IPS-15b (cell line): ENCODE measurements around the gene ZFHX3.

Experiments used
- H3K27me3 ChIP-seq: one replicate; pipeline ENCODE4 v1.6.1; 2013; ENCODE audit warnings: low read length; ENCODE audit not compliant: control insufficient read depth, insufficient read depth
- H3K36me3 ChIP-seq: one replicate; pipeline ENCODE4 v1.6.1; 2013; ENCODE audit warnings: low read length; ENCODE audit not compliant: control insufficient read depth, insufficient read depth
- H3K4me1 ChIP-seq: one replicate; pipeline ENCODE4 v1.6.1; 2013; ENCODE audit warnings: mild to moderate bottlenecking, low read length; ENCODE audit not compliant: control insufficient read depth, insufficient read depth
- H3K4me3 ChIP-seq: one replicate; pipeline ENCODE4 v1.5.1; 2013; ENCODE audit warnings: low read depth, low read length
- H3K9ac ChIP-seq: one replicate; pipeline ENCODE4 v1.6.1; 2013; ENCODE audit warnings: low read depth, mild to moderate bottlenecking, low read length
- H3K9me3 ChIP-seq: one replicate; pipeline ENCODE4 v1.6.1; 2013; ENCODE audit warnings: mild to moderate bottlenecking, low read length; ENCODE audit not compliant: control insufficient read depth, insufficient read depth

Gene ZFHX3

DNA sequence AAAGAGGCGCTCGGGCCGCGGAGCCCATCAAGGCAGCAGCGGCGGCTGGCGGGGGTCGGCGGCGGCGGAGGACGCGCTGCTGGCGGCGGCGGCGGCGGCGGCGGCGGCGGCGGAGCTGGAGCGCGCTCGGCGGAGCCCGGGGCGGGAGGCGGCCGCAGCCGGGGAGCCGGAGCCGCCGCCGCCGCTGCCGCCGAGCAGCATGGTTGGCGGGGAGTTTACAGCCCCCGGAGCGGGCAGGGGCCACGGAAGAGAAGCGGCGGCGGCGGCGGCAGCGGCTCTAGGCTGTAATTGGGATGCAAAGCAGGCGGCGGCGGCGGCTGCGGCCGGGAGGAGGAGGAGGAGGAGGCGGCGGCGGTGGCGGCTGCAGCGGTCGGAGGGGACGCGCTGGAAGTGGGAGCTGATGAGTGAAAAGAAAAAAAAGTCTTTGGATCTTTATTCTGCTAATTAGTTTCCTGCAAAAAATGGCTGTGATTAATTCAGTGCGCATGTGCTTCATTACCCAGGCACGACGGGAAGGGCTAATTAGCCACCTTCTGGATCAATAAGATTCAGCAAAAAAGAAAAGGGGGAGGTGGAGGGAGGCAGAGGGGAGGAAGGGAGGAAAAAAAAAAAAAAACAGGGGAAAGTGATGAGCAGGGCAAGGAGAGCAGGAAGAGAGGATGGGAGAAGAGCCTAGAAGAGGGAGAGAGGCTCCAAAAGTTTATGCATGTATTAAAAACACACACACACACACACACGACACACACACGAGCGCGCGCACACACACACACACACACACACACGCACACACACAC is 10.9 kb upstream of the ZFHX3 start:
- peak overlapping the region; percentile 37 for H3K4me3 ChIP-seq
- H3K9me3 ChIP-seq = no peaks in the 10 kb centered on the region
- peaks cover 45% of the 10 kb centered on the region for H3K4me1 ChIP-seq
- H3K27me3 ChIP-seq = peaks cover 78% of the 10 kb centered on the region
- no peaks in the 10 kb centered on the region for H3K36me3 ChIP-seq
- no peak overlapping the region for H3K9ac ChIP-seq

DNA sequence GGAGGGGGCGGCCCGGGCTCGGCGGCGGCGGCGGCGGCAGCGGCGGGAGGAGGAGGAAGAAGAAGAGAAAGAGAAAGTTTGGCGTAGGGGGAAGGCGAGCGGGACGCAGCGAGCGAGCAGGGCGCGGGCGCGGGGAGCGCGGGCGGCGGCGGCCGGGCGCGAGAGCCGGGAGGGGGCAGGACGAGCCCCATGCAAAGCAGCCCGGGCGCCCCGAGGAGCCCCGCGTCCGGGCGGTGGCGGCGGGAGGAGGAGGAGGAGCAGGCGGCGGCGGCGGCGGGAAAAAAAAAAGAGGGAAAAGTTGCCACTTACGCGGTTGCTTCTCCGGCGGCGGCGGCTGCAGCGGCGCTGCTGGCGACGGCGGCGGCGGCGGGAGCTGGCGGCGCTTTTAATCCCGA is 10.3 kb upstream of the ZFHX3 start:
- H3K36me3 ChIP-seq = no peaks in the 10 kb centered on the region
- H3K4me3 ChIP-seq = no peak overlapping the region
- H3K9ac ChIP-seq = no peak overlapping the region
- peaks cover 45% of the 10 kb centered on the region for H3K4me1 ChIP-seq
- peaks cover 74% of the 10 kb centered on the region for H3K27me3 ChIP-seq
- no peaks in the 10 kb centered on the region for H3K9me3 ChIP-seq

DNA sequence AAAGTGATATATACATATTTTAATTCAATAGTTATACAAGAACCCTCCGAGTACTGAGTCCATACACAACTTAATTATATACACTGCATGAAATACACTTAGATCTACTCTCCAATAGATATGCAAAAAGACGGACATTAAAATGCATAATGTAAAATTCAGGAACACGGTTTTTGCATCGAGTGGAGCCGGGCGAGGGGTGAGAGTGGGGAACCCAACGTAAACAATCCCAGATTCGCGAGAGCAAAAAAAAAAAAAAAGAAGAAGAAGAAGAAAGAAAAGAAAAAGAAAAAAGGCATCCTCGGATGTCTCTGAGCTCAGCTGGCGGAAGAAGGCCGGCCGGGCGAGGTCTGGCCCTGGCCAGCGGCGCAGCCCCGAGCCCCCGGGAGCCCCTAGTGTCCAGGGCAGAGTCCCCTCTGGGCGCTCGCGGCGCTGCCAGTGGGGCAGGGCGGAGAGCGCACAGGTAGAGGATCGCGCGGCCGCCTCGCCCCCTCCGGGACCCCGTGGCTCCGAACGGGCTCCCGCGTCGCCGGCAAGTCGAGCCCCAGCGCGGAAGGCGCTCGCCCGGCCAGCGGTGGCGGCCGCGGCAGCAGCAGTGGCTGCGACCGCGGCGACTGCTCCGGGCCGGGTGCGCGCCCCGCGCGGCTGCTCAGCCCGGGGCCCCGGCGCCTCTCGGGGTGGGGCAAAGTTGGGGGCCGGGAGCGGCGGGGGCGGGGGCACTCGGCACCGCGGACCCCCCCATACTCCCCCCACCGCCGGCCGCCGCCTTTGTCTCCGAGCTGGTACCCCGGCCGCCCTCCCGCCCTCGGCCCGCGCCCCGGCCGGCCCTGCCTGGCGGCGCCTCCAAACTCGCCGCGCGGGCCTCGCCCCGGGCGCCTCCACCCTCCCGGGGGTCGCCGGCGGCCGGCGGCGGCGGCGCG is 9.6 kb upstream of the ZFHX3 start:
- Histone ChIP-seq H3K27me3 (peaks cover 73% of the 10 kb centered on the region), H3K4me1 (peaks cover 51% of the 10 kb centered on the region), H3K36me3 (no peaks in the 10 kb centered on the region), H3K9me3 (no peaks in the 10 kb centered on the region), H3K4me3 (peak overlapping the region; percentile 39), H3K9ac (no peak overlapping the region)

DNA sequence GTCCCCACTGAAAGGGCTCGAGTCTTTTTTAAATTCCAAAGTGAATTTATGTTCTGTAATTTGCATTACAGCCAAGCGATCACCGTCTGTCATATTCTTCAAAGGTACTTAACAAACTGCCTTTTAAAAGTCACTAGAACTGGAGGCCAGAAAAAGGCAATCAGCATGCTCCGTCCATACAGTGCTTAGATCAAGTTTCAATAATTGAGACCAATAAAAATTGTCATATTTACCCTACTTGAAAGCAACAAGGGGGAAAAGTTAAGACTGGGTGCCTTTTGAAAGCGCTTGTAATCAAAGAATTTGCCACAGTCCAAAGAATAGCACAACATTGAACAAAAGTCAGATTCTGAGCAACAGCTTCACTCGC is 9.0 kb upstream of the ZFHX3 start:
- Histone ChIP-seq H3K27me3 (peaks cover 73% of the 10 kb centered on the region), H3K4me1 (peaks cover 52% of the 10 kb centered on the region)

DNA sequence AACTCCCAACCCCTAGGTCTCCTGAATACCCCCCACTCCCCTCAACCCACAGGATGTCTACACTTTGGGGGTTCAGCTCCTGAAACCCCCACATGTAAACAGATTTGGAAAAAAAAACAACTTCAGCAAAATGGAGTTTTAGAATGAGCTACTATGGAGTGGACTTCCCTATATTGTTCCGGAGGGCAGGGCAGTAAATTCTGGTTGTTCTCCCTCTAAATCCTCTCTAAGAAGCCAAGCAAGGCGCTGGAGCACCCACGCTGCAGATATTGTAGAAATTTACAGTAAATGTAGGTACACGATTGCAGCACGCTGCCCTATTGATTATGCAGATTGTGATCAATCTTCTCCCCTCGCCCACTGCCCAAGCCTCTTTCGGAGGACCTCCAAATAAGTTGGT is 8.5 kb upstream of the ZFHX3 start:
- H3K4me1 ChIP-seq = peaks cover 54% of the 10 kb centered on the region
- no peak overlapping the region for H3K9ac ChIP-seq
- no peaks in the 10 kb centered on the region for H3K9me3 ChIP-seq
- peak overlapping the region; percentile 27 for H3K4me3 ChIP-seq
- peaks cover 73% of the 10 kb centered on the region for H3K27me3 ChIP-seq
- H3K36me3 ChIP-seq = no peaks in the 10 kb centered on the region

More for the DNA sequence above, 9.0 kb upstream of the ZFHX3 start:
- Histone ChIP-seq H3K9me3 (no peaks in the 10 kb centered on the region), H3K4me3 (peak overlapping the region; percentile 27), H3K9ac (no peak overlapping the region), H3K36me3 (no peaks in the 10 kb centered on the region)

DNA sequence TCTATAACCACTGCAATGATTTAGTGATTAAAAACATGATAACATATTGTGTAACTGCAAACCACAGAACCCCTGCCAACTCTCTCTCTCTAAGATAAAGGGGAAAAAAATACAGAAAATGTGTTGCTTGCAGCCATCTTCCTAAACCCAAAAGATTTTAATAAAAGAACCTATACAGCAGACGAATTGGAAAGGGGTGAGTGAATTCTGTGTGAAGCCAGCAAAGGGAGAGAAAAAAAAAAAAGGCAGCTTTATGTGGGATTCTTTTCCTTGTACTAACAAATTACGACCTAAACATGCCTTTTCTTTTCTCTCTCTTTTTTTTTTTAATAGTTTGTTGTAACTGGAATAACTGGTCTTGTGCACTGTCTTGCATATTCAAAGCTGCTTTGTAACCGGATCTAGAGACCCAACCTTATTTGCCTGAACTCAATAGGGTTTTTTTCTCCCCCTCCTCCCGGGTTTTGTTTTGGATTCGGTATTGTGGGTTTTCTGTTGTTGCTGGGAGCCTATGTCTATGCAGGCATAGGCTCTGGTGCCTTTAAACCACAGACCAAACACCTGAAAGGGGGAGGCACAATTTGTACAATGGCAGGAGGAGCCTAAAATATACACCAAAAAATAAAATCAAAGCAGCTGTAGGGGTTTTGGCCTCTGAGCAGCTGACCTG is 7.0 kb upstream of the ZFHX3 start:
- Histone ChIP-seq H3K4me3 (no peak overlapping the region), H3K9me3 (no peaks in the 10 kb centered on the region), H3K4me1 (peaks cover 44% of the 10 kb centered on the region), H3K36me3 (no peaks in the 10 kb centered on the region), H3K27me3 (peaks cover 73% of the 10 kb centered on the region), H3K9ac (no peak overlapping the region)

DNA sequence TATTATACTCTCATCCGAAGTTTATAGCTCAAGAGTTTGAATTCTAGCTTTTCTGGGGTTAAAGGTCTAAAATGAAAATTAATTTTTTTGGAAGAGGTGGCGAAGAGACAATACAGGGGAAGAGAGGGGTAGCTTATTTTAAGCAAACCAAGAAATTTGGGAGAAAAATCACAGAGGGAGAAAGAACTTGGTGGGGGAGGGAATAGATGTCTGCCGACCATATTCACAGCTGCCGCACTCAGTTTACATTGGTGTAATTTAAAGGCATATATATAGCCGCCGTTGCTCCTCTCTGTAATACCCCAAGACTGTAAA is 6.5 kb upstream of the ZFHX3 start:
- Histone ChIP-seq H3K4me3 (no peak overlapping the region), H3K4me1 (peaks cover 40% of the 10 kb centered on the region), H3K9ac (no peak overlapping the region), H3K9me3 (no peaks in the 10 kb centered on the region), H3K27me3 (peaks cover 73% of the 10 kb centered on the region), H3K36me3 (no peaks in the 10 kb centered on the region)

DNA sequence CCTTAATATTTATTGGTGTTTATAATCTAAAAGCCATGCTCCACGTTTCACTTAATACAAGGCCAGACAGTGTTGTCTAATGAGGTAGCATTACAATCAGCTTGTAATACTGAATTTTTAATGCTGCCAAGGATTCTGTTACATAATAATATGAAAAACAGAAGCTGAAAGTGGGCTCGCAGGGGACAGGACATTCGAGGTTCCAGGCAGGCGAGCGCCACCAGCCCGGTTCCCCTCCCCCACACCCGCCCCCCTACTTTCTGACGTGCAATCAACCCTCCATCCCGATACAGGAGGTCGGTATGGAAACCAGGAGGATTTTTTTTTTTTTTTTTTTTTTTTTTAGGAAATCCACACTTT is 6.2 kb upstream of the ZFHX3 start:
- Histone ChIP-seq H3K27me3 (peaks cover 75% of the 10 kb centered on the region), H3K4me1 (peaks cover 43% of the 10 kb centered on the region), H3K4me3 (peak overlapping the region; percentile 32), H3K9me3 (no peaks in the 10 kb centered on the region), H3K36me3 (no peaks in the 10 kb centered on the region), H3K9ac (no peak overlapping the region)

DNA sequence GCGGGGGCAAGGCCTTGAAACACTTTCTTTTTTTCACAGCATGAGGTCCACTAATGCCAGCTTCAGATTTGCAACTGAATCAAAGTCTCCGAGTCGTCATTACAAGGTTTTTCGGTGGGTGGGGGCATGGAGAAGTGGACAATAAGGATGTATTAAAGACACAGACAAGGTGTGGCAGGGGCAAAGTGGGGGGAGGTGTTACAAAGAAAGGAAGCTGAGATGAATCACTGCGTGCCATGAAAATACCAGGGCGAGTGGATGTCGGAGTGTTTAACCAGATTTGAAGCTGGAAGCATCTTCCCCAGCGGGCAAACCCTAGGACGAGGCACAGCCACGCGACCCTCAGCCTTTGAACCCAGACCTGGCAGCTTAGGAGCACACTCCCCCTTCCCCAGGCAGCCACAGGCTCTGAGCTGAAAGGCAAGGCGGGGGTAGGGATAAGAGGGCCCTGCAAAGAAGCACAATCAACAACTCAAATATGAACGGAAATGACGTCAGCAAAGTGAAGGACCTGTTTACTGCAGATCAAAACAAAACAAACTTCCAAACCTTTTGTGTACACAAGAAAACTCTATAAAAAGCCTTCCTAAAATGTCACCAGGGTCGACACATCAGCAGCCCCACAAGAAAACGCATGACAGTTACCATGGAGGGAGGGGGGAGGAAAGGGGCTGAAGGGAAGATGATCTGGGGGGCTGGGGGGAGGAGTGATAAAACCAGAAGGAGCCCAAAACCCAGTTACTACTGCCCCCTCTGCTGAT is 5.6 kb upstream of the ZFHX3 start:
- no peaks in the 10 kb centered on the region for H3K9me3 ChIP-seq
- no peak overlapping the region for H3K9ac ChIP-seq
- peaks cover 49% of the 10 kb centered on the region for H3K4me1 ChIP-seq
- H3K27me3 ChIP-seq = peaks cover 80% of the 10 kb centered on the region
- peak overlapping the region; percentile 42 for H3K4me3 ChIP-seq
- no peaks in the 10 kb centered on the region for H3K36me3 ChIP-seq

DNA sequence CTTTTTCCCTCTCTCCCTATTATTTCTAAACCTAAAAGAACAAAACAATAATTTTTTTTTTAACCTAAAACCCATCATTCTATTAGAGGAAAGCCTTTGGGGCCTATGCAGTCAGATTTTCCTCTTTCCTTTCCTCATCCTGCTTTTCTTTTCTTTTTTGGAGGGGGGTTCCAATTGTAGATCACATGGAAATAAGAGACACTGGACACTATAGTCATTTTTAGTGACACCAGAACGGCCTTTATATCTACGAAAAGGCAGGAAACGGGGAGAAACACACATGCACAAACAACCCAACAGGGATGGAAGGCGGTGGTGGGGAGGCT is 5.1 kb upstream of the ZFHX3 start:
- Histone ChIP-seq H3K9ac (no peak overlapping the region), H3K4me3 (peak overlapping the region; percentile 42), H3K36me3 (no peaks in the 10 kb centered on the region), H3K4me1 (peaks cover 49% of the 10 kb centered on the region), H3K27me3 (peaks cover 82% of the 10 kb centered on the region), H3K9me3 (no peaks in the 10 kb centered on the region)

DNA sequence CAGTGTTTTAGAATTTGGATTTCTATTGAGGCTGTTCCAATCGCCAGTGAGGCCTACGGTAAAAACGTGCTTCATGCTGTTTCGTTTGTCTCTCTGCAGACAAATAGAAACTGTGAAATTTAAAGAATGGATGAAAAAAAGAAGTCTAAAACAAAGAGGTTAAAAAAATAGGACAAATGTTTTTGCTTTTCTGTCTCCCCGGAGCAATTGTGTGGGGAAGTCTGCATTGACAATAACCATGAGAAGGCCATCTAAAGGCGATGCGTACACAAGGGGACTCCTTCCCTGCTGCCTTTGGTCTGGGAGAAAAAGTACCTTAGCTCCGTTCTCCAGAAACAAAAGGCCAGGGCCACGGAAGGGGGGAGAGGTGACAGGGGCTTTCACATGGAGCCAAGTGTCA is 4.6 kb upstream of the ZFHX3 start:
- H3K36me3 ChIP-seq = no peaks in the 10 kb centered on the region
- peaks cover 49% of the 10 kb centered on the region for H3K4me1 ChIP-seq
- peaks cover 82% of the 10 kb centered on the region for H3K27me3 ChIP-seq
- H3K9ac ChIP-seq = no peak overlapping the region
- H3K4me3 ChIP-seq = no peak overlapping the region
- H3K9me3 ChIP-seq = no peaks in the 10 kb centered on the region
